T-helper 2 cell treated with Interferon-gamma antibody and Interleukin-4, amounts not matched to agents 5 μg/mL and 100 μg/mL, for 36 hours (primary cell): ENCODE measurements around the gene CACNB2.
"Not testable (repeated sequence)": the region's sequence is repeated elsewhere in the genome, so short reads cannot be mapped to it uniquely, and the experiment has no call there.

Experiments used
- DNase-seq: peaks from one replicate; pipeline ENCODE4 v3.0.0; 2021; ENCODE audit warnings: low spot score
- H3K27ac Mint-ChIP-seq: one replicate; pipeline ENCODE4 v1.8.0; 2021; ENCODE audit warnings: mild to moderate bottlenecking, mixed read lengths
- H3K27me3 Mint-ChIP-seq: one replicate; pipeline ENCODE4 v1.8.0; 2021; ENCODE audit warnings: low read depth, mixed read lengths
- H3K36me3 Mint-ChIP-seq: one replicate; pipeline ENCODE4 v1.8.0; 2021; ENCODE audit warnings: low read depth, mixed read lengths
- H3K4me1 Mint-ChIP-seq: one replicate; pipeline ENCODE4 v1.8.0; 2021; ENCODE audit warnings: low read depth, mixed read lengths
- H3K4me3 Mint-ChIP-seq: one replicate; pipeline ENCODE4 v1.8.0; 2022; ENCODE audit warnings: mild to moderate bottlenecking, moderate library complexity, mixed read lengths
- H3K9me3 Mint-ChIP-seq: one replicate; pipeline ENCODE4 v1.8.0; 2021; ENCODE audit warnings: mixed read lengths

Gene CACNB2

DNA sequence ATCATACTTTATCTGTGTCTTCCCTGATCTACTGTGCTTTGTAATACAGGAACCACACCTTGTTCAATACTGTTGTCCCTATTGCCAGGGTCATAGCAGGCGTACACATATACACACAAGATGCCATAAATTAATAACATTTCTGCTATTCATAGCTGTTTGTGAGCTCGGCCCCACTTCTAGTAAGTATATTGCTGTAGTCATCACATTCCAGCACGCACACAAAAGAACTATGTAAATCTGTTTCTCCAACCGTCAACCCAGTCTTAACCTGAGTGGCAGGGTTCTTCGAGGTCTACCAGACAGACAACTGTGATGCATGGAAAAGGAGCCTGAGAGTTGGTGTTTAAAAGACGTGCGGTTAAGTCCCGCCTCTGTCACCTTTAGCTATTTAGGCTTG is 5.7 kb upstream of the CACNB2 start:
- no peak for DNase-seq
- Mint-ChIP-seq H3K27ac (no peak overlapping the region), H3K36me3 (no peaks in the 10 kb centered on the region), H3K27me3 (peaks cover 5% of the 10 kb centered on the region), H3K4me1 (no peaks in the 10 kb centered on the region), H3K9me3 (no peaks in the 10 kb centered on the region), H3K4me3 (no peak overlapping the region)

DNA sequence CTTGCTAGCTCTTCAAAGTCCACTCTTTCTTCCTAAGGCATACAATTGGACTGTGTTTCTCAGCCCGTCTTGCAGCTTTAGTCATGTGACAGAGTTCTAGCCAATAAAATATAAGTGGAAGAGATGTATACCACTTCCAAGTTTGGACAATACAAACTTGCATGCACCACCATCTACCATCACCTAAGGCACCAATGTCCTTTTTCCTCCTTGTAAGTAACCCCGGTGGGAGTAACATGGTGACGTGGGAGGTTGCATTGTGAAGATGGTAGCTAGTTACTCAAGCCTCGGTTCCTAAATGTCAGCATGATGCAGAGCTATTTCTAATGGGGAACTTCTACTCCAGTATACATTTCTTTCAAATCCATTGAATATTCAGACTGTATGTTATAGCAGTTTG is 5.3 kb upstream of the CACNB2 start:
- Mint-ChIP-seq H3K4me3 (no peak overlapping the region), H3K27me3 (peaks cover 9% of the 10 kb centered on the region), H3K4me1 (no peaks in the 10 kb centered on the region), H3K27ac (no peak overlapping the region), H3K36me3 (no peaks in the 10 kb centered on the region), H3K9me3 (no peaks in the 10 kb centered on the region)
- DNase-seq = no peak

DNA sequence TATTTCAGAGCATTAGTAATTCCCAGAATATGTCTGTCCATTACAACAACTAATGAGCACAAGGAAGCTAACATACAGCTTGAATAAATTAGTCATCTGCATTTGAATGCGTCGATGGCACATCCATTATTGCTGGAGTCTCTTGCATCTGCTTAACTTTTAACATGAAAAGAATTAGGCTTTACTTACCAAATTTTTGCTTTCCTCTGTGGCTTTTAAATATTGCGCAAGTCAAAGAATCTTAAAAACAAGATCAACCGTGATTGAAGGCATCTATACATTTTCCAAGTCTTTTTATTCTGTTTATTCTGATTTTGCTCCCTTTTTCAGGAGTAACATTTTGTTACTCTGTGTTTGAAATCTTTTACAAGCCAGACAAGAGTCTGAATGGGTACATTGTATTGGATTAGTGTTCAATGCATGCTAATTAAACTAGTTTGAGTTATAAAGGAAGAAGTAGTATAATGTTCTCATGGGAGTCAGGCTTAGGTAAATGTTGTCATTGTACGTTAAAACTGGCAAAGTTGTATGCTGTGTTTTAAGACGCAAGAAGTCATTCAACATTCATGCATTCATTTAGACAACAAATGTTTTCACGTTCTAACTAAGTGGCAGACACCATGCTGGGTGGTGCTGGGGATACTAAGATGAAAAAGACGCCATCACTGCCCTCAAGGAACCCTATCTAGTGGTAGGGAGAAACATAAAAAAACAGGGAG is 4.0 kb upstream of the CACNB2 start:
- no peak overlapping the region for H3K27ac Mint-ChIP-seq
- DNase-seq = no peak
- no peaks in the 10 kb centered on the region for H3K9me3 Mint-ChIP-seq
- no peak overlapping the region for H3K4me3 Mint-ChIP-seq
- no peaks in the 10 kb centered on the region for H3K36me3 Mint-ChIP-seq
- H3K27me3 Mint-ChIP-seq = peaks cover 13% of the 10 kb centered on the region
- no peaks in the 10 kb centered on the region for H3K4me1 Mint-ChIP-seq

DNA sequence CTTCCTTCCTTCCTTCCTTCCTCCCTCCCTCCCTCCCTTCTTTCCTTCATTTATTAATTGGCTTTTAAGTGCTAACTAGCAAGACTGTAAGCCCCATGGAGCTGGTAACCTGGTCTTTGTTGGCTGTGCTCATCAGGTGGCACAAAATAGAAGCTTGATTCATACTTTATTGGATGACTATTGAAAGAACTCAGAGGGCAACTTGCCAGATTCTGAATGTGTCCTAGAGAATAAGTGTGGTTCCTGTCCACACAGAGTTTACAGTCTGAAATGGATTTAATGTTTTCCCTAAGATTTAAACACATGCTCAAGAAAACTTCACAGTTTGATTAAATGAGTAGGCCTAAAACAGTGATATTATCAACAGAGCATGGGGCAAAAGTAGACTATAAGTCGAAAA is 3.1 kb upstream of the CACNB2 start:
- Mint-ChIP-seq H3K27me3 (peaks cover 21% of the 10 kb centered on the region), H3K4me1 (no peaks in the 10 kb centered on the region), H3K9me3 (no peaks in the 10 kb centered on the region), H3K36me3 (no peaks in the 10 kb centered on the region), H3K27ac (no peak overlapping the region), H3K4me3 (no peak overlapping the region)
- DNase-seq = no peak

DNA sequence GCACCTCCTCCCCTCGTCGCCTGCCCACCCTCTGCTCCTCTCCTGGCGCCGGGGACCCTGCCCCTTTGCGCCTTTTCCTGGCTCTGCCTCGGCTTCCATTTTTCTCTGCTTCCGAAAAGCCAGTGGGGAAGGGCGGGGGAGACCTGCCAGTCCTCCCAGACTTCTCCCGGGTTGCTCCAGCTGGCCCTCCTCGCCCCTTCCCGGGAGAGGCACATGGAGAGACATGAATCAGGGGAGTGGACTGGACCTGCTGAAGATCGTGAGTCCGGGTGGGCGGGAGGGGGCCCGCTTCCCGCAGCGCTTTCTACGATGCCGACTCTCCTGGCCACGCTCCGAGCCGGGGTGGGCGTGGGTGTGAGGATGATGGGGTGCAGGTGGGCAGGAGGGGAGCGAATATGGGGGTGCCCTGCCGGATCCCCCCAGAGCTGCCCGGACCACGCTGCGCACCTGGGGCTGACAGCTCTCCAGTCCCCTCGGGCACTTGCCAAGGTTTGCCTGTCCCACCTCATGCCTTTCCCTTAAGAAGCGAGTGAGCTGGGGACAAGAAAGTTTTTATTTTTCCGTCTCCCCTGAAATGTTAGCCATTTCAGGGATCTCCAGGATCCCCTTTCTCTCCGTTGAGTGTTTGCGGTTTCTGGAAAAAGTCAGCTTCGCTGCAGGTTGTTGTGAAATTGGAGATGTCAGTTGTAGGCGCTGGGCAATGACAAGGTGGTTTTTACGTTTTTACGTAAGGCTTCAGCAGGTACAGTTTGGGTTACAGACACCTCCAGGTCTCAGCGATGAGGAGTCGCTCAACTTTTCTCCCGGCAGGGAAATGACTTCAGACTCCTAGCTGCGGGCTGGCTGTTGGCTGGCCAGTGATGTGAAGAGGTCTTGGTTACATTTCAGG is 977 bp downstream of the CACNB2 start:
- H3K4me1 Mint-ChIP-seq = no peaks in the 10 kb centered on the region
- H3K27ac Mint-ChIP-seq = no peak overlapping the region
- H3K27me3 Mint-ChIP-seq = peaks cover 33% of the 10 kb centered on the region
- no peak for DNase-seq
- no peaks in the 10 kb centered on the region for H3K36me3 Mint-ChIP-seq
- no peak overlapping the region for H3K4me3 Mint-ChIP-seq
- no peaks in the 10 kb centered on the region for H3K9me3 Mint-ChIP-seq

DNA sequence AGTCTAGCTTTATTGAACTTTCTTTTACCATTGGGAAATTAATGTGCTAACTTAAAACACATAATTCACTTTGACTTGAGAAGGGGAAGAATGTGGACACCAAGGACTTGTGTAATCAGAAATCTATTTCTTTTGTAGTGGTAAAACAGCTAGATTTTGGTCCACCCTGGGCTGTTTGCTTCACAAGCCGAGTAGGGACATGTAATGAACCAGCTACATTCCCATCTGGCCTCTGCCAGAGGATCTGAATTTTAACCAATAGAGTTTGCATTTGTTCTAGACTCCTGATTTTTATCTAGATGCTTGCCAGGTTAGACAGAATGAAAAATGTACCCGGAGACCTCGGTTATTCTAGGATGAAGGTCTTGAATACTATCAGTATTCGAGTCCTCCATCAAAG is 1.9 kb downstream of the CACNB2 start:
- peaks cover 33% of the 10 kb centered on the region for H3K27me3 Mint-ChIP-seq
- no peaks in the 10 kb centered on the region for H3K4me1 Mint-ChIP-seq
- H3K36me3 Mint-ChIP-seq = no peaks in the 10 kb centered on the region
- DNase-seq = no peak
- no peak overlapping the region for H3K27ac Mint-ChIP-seq
- H3K9me3 Mint-ChIP-seq = no peaks in the 10 kb centered on the region
- no peak overlapping the region for H3K4me3 Mint-ChIP-seq

DNA sequence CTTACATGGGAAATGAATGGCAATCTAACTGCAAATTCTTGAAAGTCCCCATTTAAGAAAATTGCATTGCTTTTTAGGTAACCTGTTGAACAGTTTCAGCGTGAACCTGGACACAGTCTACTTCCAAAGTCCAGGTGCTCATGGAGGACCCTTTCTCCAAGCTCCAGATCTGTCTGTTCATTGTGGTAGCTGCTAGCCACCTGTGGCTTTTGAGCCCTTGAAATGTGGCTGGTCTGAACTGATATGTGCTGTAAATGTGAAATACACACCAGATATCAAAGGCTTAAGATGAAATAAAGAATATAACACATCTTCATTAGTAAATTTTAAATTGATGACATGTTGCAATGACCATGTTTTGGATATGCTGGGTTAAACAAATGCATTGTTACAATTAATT is 4.2 kb downstream of the CACNB2 start:
- H3K27ac Mint-ChIP-seq = no peak overlapping the region
- no peaks in the 10 kb centered on the region for H3K4me1 Mint-ChIP-seq
- no peaks in the 10 kb centered on the region for H3K9me3 Mint-ChIP-seq
- DNase-seq = no peak
- no peak overlapping the region for H3K4me3 Mint-ChIP-seq
- H3K36me3 Mint-ChIP-seq = no peaks in the 10 kb centered on the region
- H3K27me3 Mint-ChIP-seq = peaks cover 29% of the 10 kb centered on the region

DNA sequence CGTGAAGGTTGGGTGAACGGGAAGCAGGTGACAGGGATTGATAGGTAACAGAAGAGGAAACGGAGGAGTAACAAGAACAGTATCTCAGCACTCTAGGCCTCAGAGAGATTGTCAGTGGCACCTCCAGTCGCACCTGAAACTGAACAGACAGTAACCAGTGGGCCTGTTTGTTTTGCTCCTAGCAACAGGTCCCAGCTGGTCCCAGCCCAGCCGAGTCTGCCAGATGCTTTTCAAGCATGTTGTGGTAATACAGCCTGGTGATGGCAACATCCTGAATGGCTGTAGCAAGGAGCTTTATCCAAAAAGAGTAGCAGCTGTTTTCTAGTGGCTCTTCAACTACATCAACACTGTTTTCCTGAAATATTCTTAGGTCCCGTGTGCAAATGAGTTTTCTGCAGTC is 4.7 kb downstream of the CACNB2 start:
- Mint-ChIP-seq H3K36me3 (no peaks in the 10 kb centered on the region), H3K27me3 (peaks cover 23% of the 10 kb centered on the region), H3K9me3 (no peaks in the 10 kb centered on the region), H3K27ac (no peak overlapping the region), H3K4me3 (no peak overlapping the region), H3K4me1 (no peaks in the 10 kb centered on the region)
- DNase-seq = no peak

DNA sequence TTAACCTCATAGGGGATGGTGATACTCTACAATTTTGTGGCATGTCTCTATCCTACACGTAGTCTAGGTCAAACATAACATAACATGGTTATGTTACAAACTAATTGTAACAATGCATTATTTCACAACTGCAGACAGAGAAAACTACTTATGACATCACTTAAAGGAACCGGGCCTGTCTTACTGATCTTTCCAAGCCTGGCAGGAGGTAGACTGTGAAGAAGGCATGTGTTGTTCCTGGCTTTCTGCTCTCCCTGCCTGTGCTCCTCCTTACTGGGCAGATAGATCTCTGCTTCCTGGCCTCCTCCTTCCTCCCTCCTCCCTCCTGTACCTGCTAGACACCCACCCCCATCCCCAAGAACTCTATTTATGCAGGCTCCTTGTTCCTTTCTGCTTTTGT is 5.4 kb downstream of the CACNB2 start:
- no peak overlapping the region for H3K4me3 Mint-ChIP-seq
- peaks cover 22% of the 10 kb centered on the region for H3K27me3 Mint-ChIP-seq
- no peaks in the 10 kb centered on the region for H3K9me3 Mint-ChIP-seq
- H3K4me1 Mint-ChIP-seq = no peaks in the 10 kb centered on the region
- H3K27ac Mint-ChIP-seq = no peak overlapping the region
- no peak for DNase-seq
- H3K36me3 Mint-ChIP-seq = no peaks in the 10 kb centered on the region

DNA sequence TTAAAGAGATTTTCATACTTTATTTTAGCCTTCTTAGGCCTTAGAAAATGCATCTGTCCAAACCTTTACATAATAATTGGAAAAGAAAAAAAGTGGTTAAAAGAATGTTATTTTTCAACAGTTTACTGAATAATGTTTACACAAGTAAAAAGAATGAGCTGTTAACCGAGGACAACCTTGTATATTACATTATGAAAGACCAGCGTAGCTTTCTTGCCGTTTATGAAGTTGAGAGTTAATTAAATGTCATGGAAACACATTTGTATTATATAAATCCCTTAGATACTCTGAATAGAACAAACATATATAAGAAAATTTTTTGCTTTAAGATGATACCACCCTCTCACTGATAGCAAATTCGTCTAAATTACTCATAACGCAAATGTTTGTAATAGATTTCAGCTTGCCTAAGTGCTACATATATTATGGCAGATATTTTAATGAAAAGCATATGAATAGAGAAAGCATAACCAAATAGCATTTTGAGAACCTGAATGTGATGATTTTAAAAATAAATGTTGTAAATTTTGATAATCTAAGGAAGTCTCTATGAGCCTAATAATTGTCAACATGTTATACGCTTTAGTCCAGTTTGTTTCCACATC is 9.1 kb downstream of the CACNB2 start:
- Mint-ChIP-seq H3K36me3 (no peaks in the 10 kb centered on the region), H3K4me3 (no peak overlapping the region), H3K9me3 (no peaks in the 10 kb centered on the region), H3K4me1 (no peaks in the 10 kb centered on the region), H3K27ac (no peak overlapping the region), H3K27me3 (no peaks in the 10 kb centered on the region)
- DNase-seq = no peak

DNA sequence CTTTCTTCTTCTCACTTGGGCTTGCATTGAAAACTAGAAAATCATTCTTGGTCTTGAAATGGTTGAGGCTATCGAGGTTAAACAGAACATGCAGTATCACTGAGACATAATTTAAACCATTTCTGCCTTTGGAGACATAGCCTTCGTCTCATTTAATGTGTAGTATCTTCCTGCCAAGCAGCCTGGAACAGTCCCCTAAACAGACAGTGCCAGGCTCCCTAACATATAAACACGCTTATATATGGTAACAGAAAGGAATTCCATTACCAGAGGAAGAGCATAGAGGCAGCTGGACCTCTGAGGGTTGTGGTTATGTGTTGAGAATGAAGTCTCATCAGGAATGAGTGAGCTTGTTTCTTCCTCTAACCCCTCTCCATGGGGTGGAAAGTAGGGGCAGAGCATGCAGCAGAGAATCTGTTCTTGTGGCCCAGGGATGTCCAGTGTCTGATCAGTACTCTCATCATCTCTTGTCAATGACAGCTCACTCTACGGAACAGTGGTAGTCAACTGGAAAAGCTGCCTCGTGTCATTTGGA is 11.2 kb downstream of the CACNB2 start:
- Mint-ChIP-seq H3K4me3 (no peak overlapping the region), H3K27ac (no peak overlapping the region), H3K36me3 (no peaks in the 10 kb centered on the region), H3K4me1 (no peaks in the 10 kb centered on the region), H3K9me3 (no peaks in the 10 kb centered on the region), H3K27me3 (no peaks in the 10 kb centered on the region)
- no peak for DNase-seq

DNA sequence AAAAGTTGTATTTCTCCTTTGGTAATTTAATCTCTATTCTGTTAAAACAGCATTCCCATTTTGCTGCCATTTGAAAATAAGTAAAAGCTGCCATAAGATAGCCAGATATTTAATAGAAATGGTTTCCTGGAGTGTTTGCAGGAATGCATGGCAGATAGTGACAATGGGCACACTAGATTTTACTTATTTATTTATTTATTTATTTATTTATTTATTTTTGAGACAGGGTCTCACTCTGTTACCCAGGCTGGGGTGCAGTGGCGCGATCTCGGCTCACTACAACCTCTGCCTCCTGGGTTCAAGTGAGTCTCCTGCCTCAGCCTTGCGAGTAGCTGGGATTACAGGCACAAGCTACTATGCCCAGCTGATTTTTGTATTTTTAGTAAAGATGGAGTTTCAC is 13.2 kb downstream of the CACNB2 start:
- H3K9me3 Mint-ChIP-seq, H3K36me3 Mint-ChIP-seq, DNase-seq, H3K4me3 Mint-ChIP-seq, H3K27me3 Mint-ChIP-seq, H3K4me1 Mint-ChIP-seq, H3K27ac Mint-ChIP-seq: not testable (repeated sequence)

DNA sequence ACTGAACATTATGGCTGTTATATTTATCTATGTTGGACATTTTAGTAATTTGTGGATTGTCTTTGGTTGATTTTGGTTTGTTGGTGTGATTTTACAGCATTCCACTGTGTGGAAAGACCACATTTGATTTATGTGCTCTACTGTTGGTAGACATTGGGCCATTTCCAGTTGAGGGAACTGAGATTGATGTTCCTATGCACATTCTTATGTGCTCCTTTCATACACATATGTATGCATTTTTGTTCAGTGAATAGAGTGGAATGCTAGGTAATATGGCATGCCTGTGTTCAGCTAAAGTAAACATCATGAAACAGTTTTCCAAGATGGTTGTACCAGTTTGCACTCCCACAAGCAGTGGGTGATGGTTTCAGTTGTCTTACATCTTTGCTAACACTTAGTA is 15.1 kb downstream of the CACNB2 start:
- H3K4me1 Mint-ChIP-seq = no peaks in the 10 kb centered on the region
- no peaks in the 10 kb centered on the region for H3K36me3 Mint-ChIP-seq
- no peaks in the 10 kb centered on the region for H3K9me3 Mint-ChIP-seq
- no peak overlapping the region for H3K27ac Mint-ChIP-seq
- no peak overlapping the region for H3K4me3 Mint-ChIP-seq
- no peak for DNase-seq
- H3K27me3 Mint-ChIP-seq = no peaks in the 10 kb centered on the region

DNA sequence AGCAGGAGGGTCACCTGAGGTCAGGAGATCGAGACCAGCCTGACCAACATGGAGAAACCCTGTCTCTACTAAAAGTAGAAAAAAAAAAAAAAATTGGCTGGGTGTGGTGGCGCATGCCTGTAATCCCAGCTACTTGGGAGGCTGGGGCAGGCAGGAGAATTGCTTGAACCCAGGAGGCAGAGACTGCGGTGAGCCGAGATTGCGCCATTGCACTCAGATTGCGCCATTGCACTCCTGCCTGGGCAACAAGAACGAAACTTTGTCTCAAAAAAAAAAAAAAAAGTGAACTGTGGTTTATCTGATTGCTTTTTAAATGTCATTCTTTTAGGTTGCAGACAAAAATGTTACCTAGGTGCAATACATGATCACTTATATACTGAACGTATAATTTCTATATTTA is 16.6 kb downstream of the CACNB2 start:
- not testable (repeated sequence) for H3K36me3 Mint-ChIP-seq, DNase-seq, H3K27ac Mint-ChIP-seq, H3K4me1 Mint-ChIP-seq, H3K27me3 Mint-ChIP-seq, H3K9me3 Mint-ChIP-seq, H3K4me3 Mint-ChIP-seq
